BE2C (cell line): ENCODE measurements around the gene STIM1.

ENCODE experiments used
- DNase-seq: peaks from one replicate; pipeline ENCODE4 v3.0.0-alpha.2; 2020
- H3K27me3 ChIP-seq: fragments of 250-450 bp; sonication (Bioruptor Pico); 2 replicates; pipeline ENCODE4 v1.5.1; 2020; ENCODE audit warnings: mild to moderate bottlenecking
- H3K36me3 ChIP-seq: fragments of 250-450 bp; sonication (Bioruptor Pico); 2 replicates; pipeline ENCODE4 v1.5.1; 2020; ENCODE audit warnings: mild to moderate bottlenecking
- H3K4me1 ChIP-seq: fragments of 250-450 bp; sonication (Bioruptor Pico); 2 replicates; pipeline ENCODE4 v1.5.1; 2020
- H3K4me3 ChIP-seq: 2 replicates; pipeline ENCODE4 v1.5.1; 2011; ENCODE audit warnings: low read depth, low read length
- H3K9me3 ChIP-seq: fragments of 250-450 bp; sonication (Bioruptor Pico); 2 replicates; pipeline ENCODE4 v1.5.1; 2020
- CTCF ChIP-seq: IDR thresholded peaks from 2 replicates; pipeline ENCODE4 v1.5.1; 2012; ENCODE audit warnings: mild to moderate bottlenecking, low read depth, low read length

The STIM1 gene

GRCh38 chr11:3989276-3989920 is 133.9 kb downstream of the STIM1 start:
- no peaks in the 10 kb centered on the region for H3K27me3 ChIP-seq
- DNase-seq = no peak
- TF ChIP-seq CTCF = no peak
- no peaks in the 10 kb centered on the region for H3K9me3 ChIP-seq
- no peak overlapping the region for H3K4me3 ChIP-seq
- H3K36me3 ChIP-seq = no peaks in the 10 kb centered on the region
- H3K4me1 ChIP-seq = no peaks in the 10 kb centered on the region

GRCh38 chr11:3989921-3990290 is 134.4 kb downstream of the STIM1 start:
- no peak for TF ChIP-seq CTCF
- no peak for DNase-seq

GRCh38 chr11:3990406-3990805 is 134.9 kb downstream of the STIM1 start:
- no peak for TF ChIP-seq CTCF
- H3K4me1 ChIP-seq = no peaks in the 10 kb centered on the region
- no peak for DNase-seq
- H3K9me3 ChIP-seq = no peaks in the 10 kb centered on the region
- no peaks in the 10 kb centered on the region for H3K36me3 ChIP-seq
- no peaks in the 10 kb centered on the region for H3K27me3 ChIP-seq
- H3K4me3 ChIP-seq = no peak overlapping the region

More at GRCh38 chr11:3989921-3990290, 134.4 kb downstream of the STIM1 start:
- H3K4me3 ChIP-seq = no peak overlapping the region
- H3K4me1 ChIP-seq = no peaks in the 10 kb centered on the region
- H3K9me3 ChIP-seq = no peaks in the 10 kb centered on the region
- H3K36me3 ChIP-seq = no peaks in the 10 kb centered on the region
- no peaks in the 10 kb centered on the region for H3K27me3 ChIP-seq

GRCh38 chr11:3992964-3993363 is 137.5 kb downstream of the STIM1 start:
- Histone ChIP-seq H3K27me3 (no peaks in the 10 kb centered on the region), H3K4me1 (no peaks in the 10 kb centered on the region), H3K4me3 (no peak overlapping the region), H3K9me3 (no peaks in the 10 kb centered on the region), H3K36me3 (no peaks in the 10 kb centered on the region)
- TF ChIP-seq CTCF = no peak
- no peak for DNase-seq

GRCh38 chr11:3994030-3994640 is 138.7 kb downstream of the STIM1 start:
- H3K4me1 ChIP-seq = no peaks in the 10 kb centered on the region
- no peaks in the 10 kb centered on the region for H3K36me3 ChIP-seq
- no peak overlapping the region for H3K4me3 ChIP-seq
- no peak for DNase-seq
- no peaks in the 10 kb centered on the region for H3K9me3 ChIP-seq
- H3K27me3 ChIP-seq = no peaks in the 10 kb centered on the region
- no peak for TF ChIP-seq CTCF

- H3K4me1 ChIP-seq = no peaks in the 10 kb centered on the region
- H3K4me3 ChIP-seq = no peak overlapping the region
- H3K36me3 ChIP-seq = no peaks in the 10 kb centered on the region
- peak; percentile 24 for DNase-seq
- no peaks in the 10 kb centered on the region for H3K27me3 ChIP-seq
- H3K9me3 ChIP-seq = no peaks in the 10 kb centered on the region
- TF ChIP-seq CTCF = no peak
These were observed 139.8 kb downstream of the STIM1 start for GRCh38 chr11:3995307-3995706.
